ENCODE results near the gene PDK1. TPM values are rescaled to one million over a fixed set of nuclear protein-coding genes. Genes with fewer than 3 reads are reported as not detected.
A peak's percentile ranks its signal among the peaks of the same experiment; 100 is the strongest.

Gene PDK1
- total RNA-seq, 1 donor from 2014 or later: 7.3 TPM

GRCh38 chr2:172550419-172550818 lies 5.5 kb upstream of the PDK1 start:
- no peak overlapping the region for H3K4me3 Mint-ChIP-seq (ENCODE audit: unreplicated experiment)
- H3K9me3 Mint-ChIP-seq (ENCODE audit: unreplicated experiment): no peaks in the 10 kb centered on the region
- H3K36me3 Mint-ChIP-seq (ENCODE audit: unreplicated experiment): no peaks in the 10 kb centered on the region
- peaks cover 4% of the 10 kb centered on the region for H3K4me1 Mint-ChIP-seq (ENCODE audit: unreplicated experiment)
- no peak for TF ChIP-seq CTCF (IDR thresholded peaks at IDR 0.05)
- no peaks in the 10 kb centered on the region for H3K27me3 Mint-ChIP-seq (ENCODE audit: unreplicated experiment)
- no peak overlapping the region for H3K27ac Mint-ChIP-seq (ENCODE audit: unreplicated experiment)
- no peak for DNase-seq (ENCODE audit: extremely low spot score, unreplicated experiment)

DNA sequence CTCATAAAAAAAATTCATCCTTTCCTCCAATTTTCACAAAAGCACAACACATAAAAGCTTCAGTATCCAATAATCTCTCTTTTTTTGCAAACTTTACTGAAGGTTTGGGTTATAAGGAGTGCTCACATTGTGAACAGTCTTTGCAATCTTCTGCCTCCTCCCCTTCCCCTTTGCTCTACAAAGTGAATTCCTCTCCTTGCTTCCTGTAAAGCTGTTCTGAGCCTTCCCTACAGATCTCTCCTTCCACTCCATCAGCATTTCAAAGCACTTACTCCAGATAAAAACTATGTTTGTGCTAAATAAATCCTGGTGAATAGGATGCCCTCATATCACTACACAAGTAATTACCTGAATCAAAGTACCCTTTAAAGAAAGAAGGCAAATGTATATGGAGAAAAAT lies 4.6 kb upstream of the PDK1 start:
- no peaks in the 10 kb centered on the region for H3K27me3 Mint-ChIP-seq (ENCODE audit: unreplicated experiment)
- no peak for DNase-seq (ENCODE audit: extremely low spot score, unreplicated experiment)
- peaks cover 4% of the 10 kb centered on the region for H3K4me1 Mint-ChIP-seq (ENCODE audit: unreplicated experiment)
- H3K36me3 Mint-ChIP-seq (ENCODE audit: unreplicated experiment): no peaks in the 10 kb centered on the region
- no peaks in the 10 kb centered on the region for H3K9me3 Mint-ChIP-seq (ENCODE audit: unreplicated experiment)
- TF ChIP-seq CTCF (IDR thresholded peaks at IDR 0.05): no peak
- H3K27ac Mint-ChIP-seq (ENCODE audit: unreplicated experiment): no peak overlapping the region
- no peak overlapping the region for H3K4me3 Mint-ChIP-seq (ENCODE audit: unreplicated experiment)

GRCh38 chr2:172552547-172553291 lies 3.2 kb upstream of the PDK1 start:
- H3K27ac Mint-ChIP-seq (ENCODE audit: unreplicated experiment): no peak overlapping the region
- H3K9me3 Mint-ChIP-seq (ENCODE audit: unreplicated experiment): no peaks in the 10 kb centered on the region
- no peak for TF ChIP-seq CTCF (IDR thresholded peaks at IDR 0.05)
- no peak overlapping the region for H3K4me3 Mint-ChIP-seq (ENCODE audit: unreplicated experiment)
- no peak for DNase-seq (ENCODE audit: extremely low spot score, unreplicated experiment)
- H3K4me1 Mint-ChIP-seq (ENCODE audit: unreplicated experiment): peaks cover 13% of the 10 kb centered on the region
- H3K36me3 Mint-ChIP-seq (ENCODE audit: unreplicated experiment): no peaks in the 10 kb centered on the region
- no peaks in the 10 kb centered on the region for H3K27me3 Mint-ChIP-seq (ENCODE audit: unreplicated experiment)

DNA sequence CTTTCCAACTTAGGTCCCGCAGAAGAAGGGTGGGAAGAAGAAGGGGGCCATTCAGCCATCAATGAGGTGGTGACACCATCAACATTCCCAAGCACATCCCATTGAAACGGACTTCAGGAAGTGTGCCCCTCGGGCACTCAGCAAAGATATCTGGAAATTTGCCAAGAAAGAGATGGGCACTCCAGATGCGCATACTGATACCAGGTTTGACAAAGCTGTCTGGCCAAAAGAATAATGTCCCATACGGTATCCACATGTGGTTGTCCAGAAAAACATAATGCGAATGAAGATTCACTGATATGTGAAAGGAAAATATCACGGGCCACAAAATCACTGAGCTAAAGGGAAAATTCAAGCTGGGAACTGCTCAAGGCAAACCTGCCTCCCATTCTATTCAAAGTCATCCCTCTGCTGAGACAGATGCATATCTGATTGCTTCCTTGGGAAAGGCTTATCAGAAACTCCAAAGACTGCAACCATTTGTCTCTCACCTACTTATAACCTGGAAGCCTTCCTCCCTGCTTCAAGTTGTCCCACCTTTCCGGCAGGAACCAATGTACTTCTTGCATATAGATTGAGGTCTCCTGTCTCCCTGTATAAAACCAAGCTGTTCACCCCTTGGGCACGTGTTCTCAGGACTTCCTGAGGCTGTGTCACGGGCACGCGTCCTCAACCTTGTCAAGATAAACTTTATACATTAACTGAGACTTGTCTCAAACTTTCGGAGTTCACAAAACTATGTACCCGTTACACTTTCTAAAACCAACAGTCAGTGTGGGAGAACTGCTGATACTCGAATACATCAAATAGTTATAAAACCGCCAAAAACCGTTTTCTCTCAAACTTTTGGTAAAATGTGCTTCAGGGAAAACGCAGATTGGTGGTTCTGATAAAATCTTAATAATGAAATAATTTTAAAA lies 1.3 kb upstream of the PDK1 start:
- Mint-ChIP-seq H3K4me1 (ENCODE audit: unreplicated experiment) (peaks cover 13% of the 10 kb centered on the region), H3K9me3 (ENCODE audit: unreplicated experiment) (no peaks in the 10 kb centered on the region), H3K4me3 (ENCODE audit: unreplicated experiment) (peak overlapping the region; percentile 30), H3K27ac (ENCODE audit: unreplicated experiment) (no peak overlapping the region), H3K36me3 (ENCODE audit: unreplicated experiment) (no peaks in the 10 kb centered on the region), H3K27me3 (ENCODE audit: unreplicated experiment) (no peaks in the 10 kb centered on the region)
- no peak for TF ChIP-seq CTCF (IDR thresholded peaks at IDR 0.05)
- no peak for DNase-seq (ENCODE audit: extremely low spot score, unreplicated experiment)

DNA sequence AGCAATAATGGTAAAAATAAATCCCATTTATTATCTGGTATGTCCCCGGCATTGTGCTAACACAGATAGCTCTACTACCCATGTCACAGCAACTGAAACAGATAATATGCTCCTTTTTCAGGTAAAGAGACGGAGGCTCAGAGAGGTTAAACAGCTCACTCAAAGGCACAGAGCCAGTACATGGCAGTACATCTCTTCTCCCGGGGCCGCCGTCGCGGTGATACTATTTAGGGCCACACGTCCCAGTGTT lies 693 bp upstream of the PDK1 start:
- no peaks in the 10 kb centered on the region for H3K36me3 Mint-ChIP-seq (ENCODE audit: unreplicated experiment)
- no peak for DNase-seq (ENCODE audit: extremely low spot score, unreplicated experiment)
- TF ChIP-seq CTCF (IDR thresholded peaks at IDR 0.05): no peak
- peaks cover 13% of the 10 kb centered on the region for H3K4me1 Mint-ChIP-seq (ENCODE audit: unreplicated experiment)
- no peaks in the 10 kb centered on the region for H3K9me3 Mint-ChIP-seq (ENCODE audit: unreplicated experiment)
- peak overlapping the region; percentile 91 for H3K4me3 Mint-ChIP-seq (ENCODE audit: unreplicated experiment)
- peak overlapping the region; percentile 87 for H3K27ac Mint-ChIP-seq (ENCODE audit: unreplicated experiment)
- no peaks in the 10 kb centered on the region for H3K27me3 Mint-ChIP-seq (ENCODE audit: unreplicated experiment)

All from osteocyte (in vitro differentiated cells).